Smooth muscle cell (in vitro differentiated cells): ENCODE data around the gene SERPINI2. TPM values are rescaled to one million over a fixed set of nuclear protein-coding genes. Genes with fewer than 3 reads are reported as not detected.

Experiments used
- DNase-seq: peaks from one replicate; lab custom pipeline; 2025; ENCODE audit not compliant: unreplicated experiment; lab: John Stamatoyannopoulos, UW
- H2AFZ ChIP-seq: fragments of 200-600 bp; sonication (generic); 2 replicates; pipeline ENCODE4 v1.6.0; 2016; ENCODE audit warnings: antibody characterized with exemption, low read depth, mild to moderate bottlenecking
- H3F3A ChIP-seq: fragments of 200-600 bp; sonication (generic); 2 replicates; pipeline ENCODE4 v1.6.0; 2017; ENCODE audit warnings: antibody characterized with exemption, low read depth
- H3K27ac ChIP-seq: fragments of 200-600 bp; sonication (generic); 2 replicates; pipeline ENCODE4 v1.5.1; 2016; ENCODE audit warnings: low read depth, mild to moderate bottlenecking
- H3K27me3 ChIP-seq: fragments of 200-600 bp; sonication (generic); 2 replicates; pipeline ENCODE4 v1.6.1; 2016; ENCODE audit warnings: low read depth, mild to moderate bottlenecking
- H3K36me3 ChIP-seq: fragments of 200-600 bp; sonication (generic); 2 replicates; pipeline ENCODE4 v1.5.1; 2016; ENCODE audit warnings: low read depth
- H3K4me1 ChIP-seq: fragments of 200-600 bp; sonication (generic); 2 replicates; pipeline ENCODE4 v1.5.1; 2016; ENCODE audit warnings: low read depth
- H3K4me2 ChIP-seq: fragments of 200-600 bp; sonication (generic); 2 replicates; pipeline ENCODE4 v1.6.0; 2016; ENCODE audit warnings: mild to moderate bottlenecking
- H3K4me3 ChIP-seq: fragments of 200-600 bp; sonication (generic); 2 replicates; pipeline ENCODE4 v1.5.1; 2016; ENCODE audit warnings: mild to moderate bottlenecking
- H3K79me2 ChIP-seq: fragments of 200-600 bp; sonication (generic); 2 replicates; pipeline ENCODE4 v1.6.0; 2016; ENCODE audit warnings: low read depth, mild to moderate bottlenecking
- H3K9ac ChIP-seq: fragments of 200-600 bp; sonication (generic); 2 replicates; pipeline ENCODE4 v1.6.0; 2016; ENCODE audit warnings: low read depth
- H3K9me3 ChIP-seq: fragments of 200-600 bp; sonication (generic); replicated peaks from 2 replicates; pipeline ENCODE4 v1.5.1; 2016; ENCODE audit warnings: low read depth
- H4K20me1 ChIP-seq: fragments of 200-600 bp; sonication (generic); 2 replicates; pipeline ENCODE4 v1.6.0; 2016; ENCODE audit warnings: low read depth
- WGBS: methylation state at CpG from one replicate; pipeline ENCODE4 v1.1.7; 2016; ENCODE audit warnings: low lambda C conversion rate; 5-methylcytosine and 5-hydroxymethylcytosine counted together
- polyA plus RNA-seq: library from polyadenylated mRNA; unstranded; fragments of >200 nt; fragmentation: Nextera tagmentation; extraction: Ambion mirVana; gene quantifications from 2 replicates; pipeline ENCODE4 v1.2.1, GENCODE V29; 2016
- total RNA-seq: library from RNA; depleted of rRNA; stranded (reverse); fragments of >200 nt; gene quantifications from 2 replicates; pipeline ENCODE4 v1.2.3, GENCODE V29; 2014
- TF ChIP-seq, protein P1 (sequence below): fragments of 200-600 bp; sonication (generic); IDR thresholded peaks from 2 replicates; pipeline ENCODE4 v1.5.1; 2017; ENCODE audit warnings: borderline replicate concordance, mild to moderate bottlenecking, antibody characterized with exemption; ENCODE audit not compliant: insufficient read depth, poor library complexity, severe bottlenecking

The SERPINI2 gene
- total and polyA plus RNA-seq, 2 experiments from 2014 or later, result not detected

DNA sequence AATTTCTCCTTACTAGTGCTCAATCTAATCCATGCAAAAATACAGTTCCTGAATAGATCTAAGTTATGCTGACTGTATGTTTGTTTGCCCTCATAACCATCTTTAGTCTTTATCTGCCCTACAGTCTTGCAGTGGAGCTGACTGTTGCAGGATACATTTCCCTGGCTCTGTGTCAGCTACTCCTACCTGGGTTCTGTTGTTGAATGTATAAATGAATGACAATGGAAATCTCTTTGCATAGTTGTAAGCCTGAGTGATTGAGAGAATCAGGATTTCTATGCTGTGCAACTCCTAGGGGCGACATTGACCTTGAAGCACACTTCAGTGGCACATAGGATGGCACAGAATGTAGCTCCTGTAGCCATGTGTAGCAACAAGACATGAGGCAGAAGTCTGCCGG, 77.8 kb downstream of the SERPINI2 start:
- Histone ChIP-seq H3K36me3 (no peaks in the 10 kb centered on the region), H3K4me2 (no peak overlapping the region), H3K27me3 (peaks cover 5% of the 10 kb centered on the region), H3K79me2 (no peaks in the 10 kb centered on the region), H4K20me1 (no peaks in the 10 kb centered on the region), H3K4me1 (no peaks in the 10 kb centered on the region), H3F3A (no peaks in the 10 kb centered on the region), H3K9me3 (no peaks in the 10 kb centered on the region), H2AFZ (no peak overlapping the region), H3K9ac (no peak overlapping the region), H3K27ac (no peak overlapping the region), H3K4me3 (no peak overlapping the region)
- 74% methylated on average over 2 of the region's 2 CpGs for WGBS
- no peak for DNase-seq
- TF ChIP-seq, protein P1, sequence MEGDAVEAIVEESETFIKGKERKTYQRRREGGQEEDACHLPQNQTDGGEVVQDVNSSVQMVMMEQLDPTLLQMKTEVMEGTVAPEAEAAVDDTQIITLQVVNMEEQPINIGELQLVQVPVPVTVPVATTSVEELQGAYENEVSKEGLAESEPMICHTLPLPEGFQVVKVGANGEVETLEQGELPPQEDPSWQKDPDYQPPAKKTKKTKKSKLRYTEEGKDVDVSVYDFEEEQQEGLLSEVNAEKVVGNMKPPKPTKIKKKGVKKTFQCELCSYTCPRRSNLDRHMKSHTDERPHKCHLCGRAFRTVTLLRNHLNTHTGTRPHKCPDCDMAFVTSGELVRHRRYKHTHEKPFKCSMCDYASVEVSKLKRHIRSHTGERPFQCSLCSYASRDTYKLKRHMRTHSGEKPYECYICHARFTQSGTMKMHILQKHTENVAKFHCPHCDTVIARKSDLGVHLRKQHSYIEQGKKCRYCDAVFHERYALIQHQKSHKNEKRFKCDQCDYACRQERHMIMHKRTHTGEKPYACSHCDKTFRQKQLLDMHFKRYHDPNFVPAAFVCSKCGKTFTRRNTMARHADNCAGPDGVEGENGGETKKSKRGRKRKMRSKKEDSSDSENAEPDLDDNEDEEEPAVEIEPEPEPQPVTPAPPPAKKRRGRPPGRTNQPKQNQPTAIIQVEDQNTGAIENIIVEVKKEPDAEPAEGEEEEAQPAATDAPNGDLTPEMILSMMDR, result no peak

DNA sequence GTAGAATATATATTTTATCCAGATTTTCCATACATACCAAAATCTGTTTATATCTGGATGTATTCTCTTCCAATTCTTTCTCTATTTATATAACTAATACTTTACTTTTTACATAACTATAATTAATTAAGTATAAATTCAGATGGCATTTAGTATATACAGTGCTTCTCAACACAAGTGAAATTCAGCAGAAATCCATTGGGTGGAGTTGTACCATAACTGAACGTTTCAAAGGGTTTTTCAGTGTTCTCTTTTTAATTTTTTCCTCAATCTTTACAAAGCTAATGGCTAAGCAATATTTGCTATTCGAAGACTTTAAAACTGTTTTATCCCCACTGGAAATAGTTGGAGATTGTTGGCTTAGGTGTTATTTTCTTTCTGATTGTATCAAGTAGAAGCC, 79.8 kb downstream of the SERPINI2 start:
- H3K9me3 ChIP-seq, result no peaks in the 10 kb centered on the region
- no peak for DNase-seq
- no peaks in the 10 kb centered on the region for H3K36me3 ChIP-seq
- H4K20me1 ChIP-seq, result no peaks in the 10 kb centered on the region
- no peaks in the 10 kb centered on the region for H3F3A ChIP-seq
- peaks cover 5% of the 10 kb centered on the region for H3K27me3 ChIP-seq
- no peak overlapping the region for H3K9ac ChIP-seq
- H3K4me1 ChIP-seq, result no peaks in the 10 kb centered on the region
- no peak overlapping the region for H3K4me2 ChIP-seq
- TF ChIP-seq, protein P1, result peak; percentile 4
- H2AFZ ChIP-seq, result no peak overlapping the region
- H3K79me2 ChIP-seq, result no peaks in the 10 kb centered on the region
- no peak overlapping the region for H3K4me3 ChIP-seq
- WGBS, result 67% methylated on average over 2 of the region's 2 CpGs
- no peak overlapping the region for H3K27ac ChIP-seq

Other genes starting within 250 kb of the SERPINI2 start
- 0.13 TPM in 1 of 2 replicates, not detected in the other for gene ZBBX, start 93.7 kb downstream of the SERPINI2 start, total RNA-seq
- 0.44 TPM in 1 of 2 replicates, not detected in the other for gene ZBBX, start 93.7 kb downstream of the SERPINI2 start, polyA plus RNA-seq
- 0.09 TPM in 1 of 2 replicates, not detected in the other for gene WDR49, start 179.9 kb upstream of the SERPINI2 start, total RNA-seq
- 0.14 TPM in 1 of 2 replicates, not detected in the other for gene WDR49, start 179.9 kb upstream of the SERPINI2 start, polyA plus RNA-seq